Endothelial cell of umbilical vein (primary cell): ENCODE results near the gene CNOT4.
A peak's percentile ranks its signal among the peaks of the same experiment; 100 is the strongest.

Experiments
- CTCF ChIP-seq, 2 donors: IDR thresholded peaks; 1 replicate in 1 of 2; 2 replicates in 1 of 2; pipeline ENCODE4 v1.5.1; 2011; ENCODE audit warnings: low read length in 2 of 2, mild to moderate bottlenecking in 2 of 2, moderate library complexity in 2 of 2, control low read depth in 1 of 2, inconsistent platforms in 1 of 2, low read depth in 1 of 2; ENCODE audit not compliant: insufficient read depth in 1 of 2; ENCODE audit errors: extremely low read depth in 1 of 2
- POLR2A ChIP-seq: IDR thresholded peaks from 2 replicates; pipeline ENCODE4 v1.6.1; 2012; ENCODE audit warnings: low read depth, mild to moderate bottlenecking, control low read depth, low read length

DNA sequence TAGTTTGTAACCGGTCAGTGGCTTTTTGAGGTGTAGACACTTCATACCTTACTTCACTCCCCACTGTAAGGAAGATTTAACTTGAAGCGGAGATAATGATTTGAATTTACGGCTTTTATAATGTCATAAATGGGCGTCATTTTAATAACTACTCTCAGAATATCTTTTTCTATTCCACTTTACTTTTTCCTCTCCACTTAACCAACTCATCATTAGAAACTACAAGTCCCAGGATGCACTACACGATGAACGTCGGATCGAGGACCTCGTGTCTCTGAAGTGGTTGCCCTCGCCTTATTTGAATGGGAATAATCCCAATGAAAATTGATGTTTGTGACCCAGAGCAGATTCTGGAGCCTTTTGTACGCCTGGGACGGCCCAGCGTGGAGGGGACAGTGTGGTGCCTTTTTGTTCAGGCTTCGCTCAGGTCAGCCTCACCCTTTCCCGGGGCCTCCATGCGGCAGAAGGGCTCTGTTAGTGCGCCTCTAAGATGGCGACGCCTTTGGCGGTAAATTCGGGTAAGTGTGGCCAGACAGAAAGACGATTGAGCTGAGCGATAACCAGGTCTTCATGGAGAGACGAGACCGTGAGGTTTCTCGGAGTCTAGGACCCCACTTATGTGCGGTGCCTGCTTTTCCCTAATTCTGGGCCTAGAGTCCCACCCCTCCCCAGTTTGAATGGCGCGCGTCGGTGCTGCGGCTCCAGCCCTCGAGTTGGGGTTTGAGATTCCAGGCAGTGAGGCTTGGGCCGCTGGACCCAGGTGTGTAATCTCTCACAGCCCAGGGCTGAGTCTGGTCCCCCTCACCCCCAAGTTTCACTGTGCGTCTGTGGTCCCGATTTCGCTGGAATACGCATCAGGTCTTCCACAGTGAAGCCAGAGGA is 47.8 kb upstream of the CNOT4 start, which contains the start of gene NUP205:
- no peak for TF ChIP-seq CTCF (IDR thresholded peaks at IDR 0.05; ENCODE audit: extremely low read depth in 1 of 2, insufficient read depth in 1 of 2, low read depth in 1 of 2, low read length in 2 of 2)
- peak; percentile 81 for TF ChIP-seq POLR2A
